ENCODE measurements around the gene F5.
"Not testable (repeated sequence)": the region's sequence is repeated elsewhere in the genome, so short reads cannot be mapped to it uniquely, and the experiment has no call there.

Gene F5

DNA sequence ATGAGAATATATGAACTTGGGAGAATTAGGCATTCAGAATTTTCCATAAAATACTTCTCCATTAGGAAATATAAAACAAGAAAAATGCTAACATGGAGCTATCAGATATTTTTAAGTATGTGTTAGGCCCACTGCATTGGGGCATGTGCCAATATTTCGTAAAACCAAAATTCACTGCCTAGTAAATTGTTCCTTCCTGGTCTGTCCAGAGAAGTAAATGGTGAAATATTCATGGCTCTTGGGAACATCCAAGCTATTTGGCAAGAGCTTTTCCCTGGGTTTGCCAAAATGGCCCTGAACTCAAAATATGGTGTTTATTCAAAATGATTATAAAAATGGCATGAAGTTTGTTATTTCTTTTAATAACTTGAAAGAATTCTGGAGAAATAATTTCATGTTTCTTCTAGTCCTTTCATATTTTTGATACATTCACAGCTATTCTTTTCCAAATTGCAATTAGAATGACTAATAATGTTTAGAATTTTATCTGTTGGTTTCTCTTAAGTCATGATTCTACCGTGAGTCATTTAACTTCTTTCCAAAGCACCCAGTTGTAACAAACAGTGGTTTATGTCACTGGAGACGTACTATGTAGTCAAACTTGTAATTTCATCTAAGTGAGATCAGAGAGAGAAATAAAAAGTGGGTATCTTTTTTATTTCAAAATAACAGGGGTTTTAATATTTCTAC lies 74.8 kb downstream of the F5 start:
- DNase-seq (ENCODE audit: low read depth, low spot score) = peak; percentile 73

- DNase-seq (ENCODE audit: low read depth, low spot score) = no peak
Measured at GRCh38 chr1:169510060-169510459, 76.2 kb downstream of the F5 start.

GRCh38 chr1:169509354-169509753 lies 76.9 kb downstream of the F5 start:
- DNase-seq (ENCODE audit: low read depth, low spot score) = no peak

- DNase-seq (ENCODE audit: low read depth, low spot score) = no peak
Measured at GRCh38 chr1:169508432-169509338, 77.6 kb downstream of the F5 start.

GRCh38 chr1:169507413-169507812 lies 78.9 kb downstream of the F5 start:
- DNase-seq (ENCODE audit: low read depth, low spot score) = no peak

- not testable (repeated sequence) for DNase-seq (ENCODE audit: low read depth, low spot score)
Measured at GRCh38 chr1:169503601-169504000, 82.7 kb downstream of the F5 start.

DNA sequence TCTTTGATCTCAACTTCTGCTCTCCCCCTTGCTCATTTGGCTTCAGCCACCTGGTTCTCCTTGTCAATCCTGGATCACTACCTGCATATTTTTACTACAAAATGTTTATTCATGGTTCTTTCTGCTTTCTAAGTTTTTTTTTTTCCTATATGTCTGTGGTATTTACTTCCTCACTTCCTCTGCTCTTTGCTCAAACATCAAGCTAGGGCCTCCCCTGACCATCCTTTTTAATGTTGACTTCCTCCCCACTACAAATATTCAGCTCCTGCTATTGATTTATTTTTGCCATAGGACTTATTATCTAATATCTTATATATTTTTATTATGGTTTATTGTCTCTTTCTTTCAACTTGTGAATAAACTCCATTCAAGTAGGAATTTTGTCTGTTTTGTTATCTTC lies 86.5 kb downstream of the F5 start:
- no peak for DNase-seq (ENCODE audit: low read depth, low spot score)

DNA sequence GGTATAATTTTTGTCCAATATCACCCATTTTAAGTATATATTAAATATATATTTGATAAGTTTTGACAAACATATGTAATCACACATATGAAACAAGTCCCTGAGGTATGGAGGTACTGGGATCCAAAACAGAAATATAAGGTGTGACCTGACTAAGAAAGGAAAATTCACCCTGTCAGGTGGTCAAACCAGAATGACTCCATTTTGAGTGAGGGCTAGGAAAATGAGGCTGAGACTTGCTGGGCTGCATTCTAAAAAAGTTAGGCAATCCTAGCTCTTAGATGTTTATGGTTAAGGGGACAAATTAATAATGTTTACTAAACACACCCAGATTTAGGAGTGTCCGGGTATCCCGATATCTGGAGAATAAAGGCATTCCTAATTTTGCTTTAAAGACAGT lies 89.0 kb downstream of the F5 start:
- no peak for DNase-seq (ENCODE audit: low read depth, low spot score)

DNA sequence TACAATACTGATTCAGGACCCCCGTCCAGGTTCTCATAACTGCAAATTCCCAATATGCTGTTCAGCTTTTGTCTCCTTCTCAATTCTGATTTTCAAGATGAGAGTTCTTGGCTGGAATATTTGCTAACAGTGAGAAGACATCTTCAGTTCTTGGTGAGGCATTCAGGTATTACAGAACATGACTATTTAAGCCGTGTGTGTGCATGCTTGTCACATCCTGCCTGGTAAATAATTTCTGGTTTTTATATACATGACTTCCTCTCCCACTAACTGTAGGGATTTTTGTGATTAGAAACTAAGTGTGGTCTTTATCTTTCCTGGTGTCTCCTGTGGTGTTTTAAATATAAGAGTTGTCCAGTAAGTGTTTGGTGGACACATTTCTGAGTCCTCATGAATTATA lies 90.4 kb downstream of the F5 start:
- no peak for DNase-seq (ENCODE audit: low read depth, low spot score)

DNA sequence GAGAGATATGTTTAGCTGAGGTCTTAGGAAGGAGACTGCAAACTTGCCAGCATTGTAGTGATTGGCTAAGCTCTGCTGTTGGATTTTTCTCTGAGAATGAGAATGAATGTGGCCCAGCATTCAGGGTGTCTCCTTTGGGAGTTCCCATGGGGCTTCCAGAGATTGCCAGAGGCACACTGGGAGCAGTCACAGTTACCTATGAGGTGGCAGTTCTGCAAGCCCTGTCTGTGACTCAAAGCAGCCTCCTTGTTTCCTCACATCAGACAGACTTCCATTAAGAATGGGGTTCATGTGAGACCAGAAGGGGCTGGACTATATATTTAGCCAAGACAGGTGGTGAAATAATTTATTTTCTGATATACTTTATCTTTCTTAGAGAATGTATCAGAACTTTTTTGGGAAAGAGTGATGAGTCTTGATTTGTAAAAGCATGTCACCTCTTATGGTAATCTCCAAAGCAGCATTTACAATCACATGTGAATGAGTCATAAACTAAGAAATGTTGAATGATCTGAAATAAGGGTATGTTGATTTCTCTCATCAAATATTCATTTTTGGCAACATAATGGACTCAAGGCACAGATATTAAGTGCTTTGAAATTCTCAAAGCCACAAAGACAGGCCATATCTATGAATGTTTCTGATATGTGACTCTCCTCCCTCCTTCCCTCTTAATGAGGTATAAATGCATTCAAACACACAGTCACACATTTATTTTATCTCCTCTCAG lies 91.1 kb downstream of the F5 start:
- DNase-seq (ENCODE audit: low read depth, low spot score) = no peak

- DNase-seq (ENCODE audit: low read depth, low spot score) = no peak
Measured at GRCh38 chr1:169494343-169494742, 91.9 kb downstream of the F5 start.

- no peak for DNase-seq (ENCODE audit: low read depth, low spot score)
Measured at GRCh38 chr1:169493251-169493650, 93.0 kb downstream of the F5 start.

DNA sequence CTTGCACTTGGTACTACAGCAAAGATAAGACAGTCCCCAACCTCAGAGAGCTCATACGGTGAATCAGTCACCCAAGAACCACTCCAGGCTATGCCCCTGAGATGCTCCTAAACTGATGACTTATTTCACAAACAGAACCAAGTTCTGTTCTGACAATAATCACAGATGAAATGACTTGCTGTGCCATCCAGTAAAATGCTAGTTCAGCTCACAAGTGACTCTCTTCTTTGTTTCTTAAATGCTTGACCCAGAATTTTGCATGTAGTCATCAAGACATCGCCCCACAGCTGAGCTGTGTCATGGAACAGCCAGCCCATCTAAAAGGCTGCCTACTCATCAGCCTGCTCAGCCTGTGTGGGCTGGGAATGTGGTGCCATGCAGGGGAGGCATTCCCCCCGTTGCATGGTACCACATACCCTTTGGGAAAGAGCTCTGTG lies 94.4 kb downstream of the F5 start:
- DNase-seq (ENCODE audit: low read depth, low spot score) = no peak

- DNase-seq (ENCODE audit: low read depth, low spot score) = no peak
Measured at GRCh38 chr1:169488157-169488556, 98.1 kb downstream of the F5 start.

GRCh38 chr1:169487561-169487960 lies 98.7 kb downstream of the F5 start:
- no peak for DNase-seq (ENCODE audit: low read depth, low spot score)

GRCh38 chr1:169487133-169487532 lies 99.1 kb downstream of the F5 start:
- no peak for DNase-seq (ENCODE audit: low read depth, low spot score)

- peak; percentile 64 for DNase-seq (ENCODE audit: low read depth, low spot score)
Measured at GRCh38 chr1:169486281-169487051, 99.8 kb downstream of the F5 start.

DNA sequence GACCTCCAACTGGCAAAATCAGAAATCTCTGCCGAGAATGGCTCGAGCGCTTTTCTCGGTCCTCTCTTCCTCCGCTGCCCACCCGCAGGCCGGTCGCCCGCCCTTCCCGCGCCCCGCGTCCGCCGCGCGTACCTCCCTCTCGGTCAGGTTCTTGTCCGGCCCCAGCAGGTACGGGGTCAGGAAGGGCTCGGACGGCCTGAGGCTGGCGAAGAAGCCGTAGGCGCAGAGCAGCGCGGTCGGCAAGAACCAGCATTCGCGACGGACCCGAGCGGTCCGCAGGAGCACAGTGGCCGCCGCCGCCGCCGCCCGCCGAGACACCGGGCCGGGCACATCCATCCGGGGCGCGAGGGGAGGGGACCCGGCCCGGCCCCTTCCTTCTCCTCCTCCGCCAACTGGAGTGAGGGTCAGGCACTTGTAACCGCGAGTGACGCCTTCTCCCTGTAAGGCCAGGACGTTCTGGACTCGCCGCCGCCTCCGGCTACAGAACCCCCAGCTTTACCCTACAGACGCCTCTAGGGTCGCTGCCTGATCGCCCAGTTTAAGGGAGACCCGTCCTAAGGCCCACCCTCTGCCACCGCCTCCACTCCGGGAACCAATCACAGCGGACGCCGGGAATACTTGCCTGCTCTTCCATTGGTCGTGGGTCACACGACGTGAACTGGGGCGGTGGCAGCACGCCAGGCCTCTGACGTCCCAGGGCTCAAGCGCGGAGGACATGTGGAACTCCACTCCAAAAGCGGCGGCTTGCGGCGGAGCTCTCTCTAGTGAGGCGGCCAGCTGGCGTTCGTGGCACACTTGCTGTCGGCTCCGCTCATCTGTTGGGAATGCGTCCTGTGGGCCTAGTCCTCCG lies 100.6 kb downstream of the F5 start, which contains the start of gene SLC19A2:
TSS of gene SLC19A2 (minus strand) at position 514 of the 850 bp plus-strand sequence. CDS start at position 336, 178 bp downstream.
- peak; percentile 100 for DNase-seq (ENCODE audit: low read depth, low spot score)

DNA sequence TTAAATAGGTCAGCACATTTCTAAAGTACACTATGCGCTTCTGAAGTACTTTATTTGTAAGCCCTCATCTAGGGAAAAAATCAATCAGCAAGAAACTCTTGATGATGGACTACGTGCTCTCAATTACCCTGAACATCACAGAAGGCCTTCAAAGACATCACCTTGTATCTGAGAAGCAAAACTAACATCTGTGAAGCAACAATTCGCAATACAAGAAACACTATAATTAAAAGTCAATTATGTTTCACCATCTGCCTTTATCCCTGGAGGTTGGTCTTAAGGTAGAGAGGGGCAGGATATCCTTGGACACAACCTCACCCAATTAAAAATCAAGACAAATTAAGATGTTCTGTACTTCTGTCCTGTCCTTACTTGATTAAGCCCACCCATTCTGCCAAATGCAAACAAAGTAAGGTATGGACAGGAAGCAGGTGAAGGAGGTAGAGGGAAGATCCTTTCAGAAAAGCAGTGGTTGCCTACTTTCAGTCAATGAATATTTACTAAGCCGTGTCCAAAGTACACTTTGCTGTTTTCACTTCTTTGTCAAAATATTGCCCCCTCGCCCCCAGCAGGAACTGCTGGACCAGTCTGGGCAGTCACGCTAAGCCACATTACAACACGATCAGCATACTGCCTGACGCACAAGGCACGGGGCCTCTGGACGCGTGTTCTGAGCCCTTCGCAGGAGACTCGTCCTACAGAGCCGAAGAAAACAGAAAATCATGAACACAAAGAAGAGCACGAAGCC lies 101.4 kb downstream of the F5 start:
- DNase-seq (ENCODE audit: low read depth, low spot score) = peak; percentile 79

DNA sequence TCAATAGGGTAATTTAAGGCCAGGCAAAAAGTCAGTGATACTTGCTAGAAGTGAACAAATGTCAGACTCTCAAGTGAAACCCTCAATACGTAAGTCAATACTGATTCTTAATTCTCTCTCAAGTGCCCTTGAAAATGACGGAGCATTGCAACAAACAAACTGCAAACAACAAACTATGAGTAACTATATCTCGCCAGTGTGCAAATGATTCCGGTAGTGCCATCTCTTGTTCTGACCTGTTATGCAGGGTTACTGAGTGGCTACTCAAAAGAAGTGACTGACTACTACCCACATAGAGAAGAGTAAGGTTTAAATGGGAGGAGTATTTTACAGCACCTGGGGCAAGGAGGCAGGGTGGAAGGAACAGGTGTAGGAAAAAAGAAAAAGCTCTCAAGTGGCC lies 102.2 kb downstream of the F5 start:
- DNase-seq (ENCODE audit: low read depth, low spot score) = no peak
